HG03159 (cell line): ENCODE data around the gene HOXD3.

ENCODE experiments used
- ATAC-seq: cut with Tn5 transposase; IDR thresholded peaks from one replicate; pipeline ENCODE4 v1.9.1; 2021; ENCODE audit warnings: mild to moderate bottlenecking, moderate library complexity; ENCODE audit not compliant: unreplicated experiment

Gene HOXD3

DNA sequence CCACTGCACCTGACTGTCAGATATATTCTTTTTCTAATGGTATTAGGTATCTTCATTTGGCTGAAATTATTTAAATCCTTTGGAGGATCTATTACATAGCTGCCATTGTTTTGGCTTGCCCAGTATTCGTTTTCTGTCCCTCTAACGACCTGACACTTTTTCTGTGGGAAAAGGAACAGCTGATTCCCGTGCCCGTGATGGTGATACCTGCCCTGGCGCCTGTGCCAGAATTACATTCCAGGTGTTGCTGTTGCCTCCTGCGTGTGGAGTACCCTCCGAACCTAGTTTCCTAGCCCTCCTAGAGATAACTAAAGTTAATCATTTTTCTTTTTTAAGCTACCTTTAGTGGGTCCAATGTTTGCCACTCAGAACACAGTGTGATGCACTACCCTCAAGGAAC, 45.4 kb downstream of the HOXD3 start:
- no peak for ATAC-seq

DNA sequence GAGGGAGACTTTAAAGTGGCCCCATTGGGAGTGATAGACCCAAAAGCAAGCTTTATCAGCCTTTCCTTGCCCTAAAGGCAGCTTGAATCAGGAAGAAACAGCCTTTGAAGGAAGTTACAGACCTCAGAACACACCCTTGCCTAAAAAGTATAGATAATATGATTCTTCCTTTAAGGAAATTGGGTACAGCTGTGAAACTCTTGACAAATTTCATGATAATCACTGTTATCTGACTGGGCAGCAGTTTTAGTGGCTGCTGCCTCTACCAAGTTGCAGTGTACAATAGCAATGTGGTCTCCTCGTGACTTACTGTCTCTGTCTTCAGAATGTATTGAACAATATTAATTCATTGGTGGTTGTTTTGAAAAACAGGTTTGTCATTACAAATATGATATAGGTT, 48.0 kb downstream of the HOXD3 start:
- no peak for ATAC-seq

DNA sequence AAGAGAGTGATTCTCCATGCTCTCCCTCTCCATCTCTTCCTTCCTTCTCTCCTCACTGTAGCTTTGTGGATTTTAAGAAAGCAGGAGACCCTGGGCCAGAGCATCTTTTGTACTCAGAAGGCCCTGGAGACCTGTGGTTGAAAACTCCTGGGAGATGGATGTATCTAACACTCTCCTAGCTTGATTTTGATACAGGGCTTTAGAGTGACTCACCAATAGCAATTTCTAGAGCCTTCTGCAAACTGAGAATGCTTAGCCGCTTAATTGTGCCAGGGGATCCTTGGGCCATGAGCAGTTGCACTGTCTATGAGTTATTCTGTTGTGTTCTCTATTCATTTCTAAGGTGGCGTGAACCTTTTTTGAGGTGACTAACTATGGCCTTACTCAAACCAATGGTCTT, 49.0 kb downstream of the HOXD3 start:
- no peak for ATAC-seq

DNA sequence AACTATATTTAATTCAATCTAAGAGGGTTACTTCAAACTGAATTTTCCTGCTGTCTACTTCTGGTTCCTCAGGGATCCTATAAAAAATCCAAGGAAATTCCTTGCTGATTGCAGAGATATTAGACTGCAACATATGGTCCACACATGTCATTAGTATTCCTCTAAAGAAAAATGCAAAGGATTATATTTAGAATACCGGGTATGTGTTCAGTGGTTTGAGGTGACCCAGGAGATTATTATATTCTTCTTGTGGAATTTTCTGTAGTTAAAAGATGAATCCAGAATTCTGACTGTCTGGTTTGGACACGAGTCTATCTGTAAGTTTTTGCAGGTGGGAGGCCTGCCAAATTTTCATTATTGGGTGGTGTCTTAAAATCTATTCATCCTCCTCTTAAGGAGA, 49.6 kb downstream of the HOXD3 start:
- ATAC-seq: no peak

DNA sequence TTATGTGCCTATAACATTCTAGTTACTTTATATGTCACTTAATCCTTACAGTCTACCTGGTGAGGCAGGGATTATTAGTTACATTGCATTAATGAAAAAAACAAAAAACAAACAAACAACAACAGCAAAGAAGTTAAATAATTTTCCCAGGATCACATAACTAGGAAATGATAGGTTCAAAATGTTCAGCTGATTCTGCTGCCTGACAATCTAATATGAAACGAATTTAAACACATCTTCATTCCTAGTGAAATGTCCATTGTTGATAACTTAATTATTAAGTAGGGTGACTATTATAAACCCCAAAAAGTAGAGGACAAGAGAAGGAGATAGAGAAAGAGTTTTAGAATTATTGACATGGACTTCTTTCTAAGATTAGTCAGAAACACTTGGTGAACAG, 54.0 kb downstream of the HOXD3 start:
- no peak for ATAC-seq

DNA sequence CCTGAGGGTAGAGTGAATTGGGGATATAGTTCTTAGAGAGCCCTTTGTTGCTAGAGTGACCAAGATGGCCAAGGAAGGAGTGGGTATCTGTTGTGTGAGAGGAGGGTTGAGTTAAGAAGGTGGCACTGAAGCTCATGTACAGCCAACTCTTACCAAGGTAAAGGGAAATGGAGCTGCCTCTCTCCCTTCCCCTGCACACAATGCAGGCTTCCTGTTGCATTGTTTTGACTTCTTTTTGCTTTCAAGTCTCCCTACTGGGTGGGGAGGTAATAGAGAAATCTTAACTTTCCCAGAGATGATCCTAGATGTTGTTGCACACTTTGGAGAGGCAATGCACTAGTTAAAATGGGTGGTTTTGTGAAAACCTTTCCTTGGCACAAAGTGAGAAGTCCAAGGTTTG, 55.2 kb downstream of the HOXD3 start:
- ATAC-seq: no peak

DNA sequence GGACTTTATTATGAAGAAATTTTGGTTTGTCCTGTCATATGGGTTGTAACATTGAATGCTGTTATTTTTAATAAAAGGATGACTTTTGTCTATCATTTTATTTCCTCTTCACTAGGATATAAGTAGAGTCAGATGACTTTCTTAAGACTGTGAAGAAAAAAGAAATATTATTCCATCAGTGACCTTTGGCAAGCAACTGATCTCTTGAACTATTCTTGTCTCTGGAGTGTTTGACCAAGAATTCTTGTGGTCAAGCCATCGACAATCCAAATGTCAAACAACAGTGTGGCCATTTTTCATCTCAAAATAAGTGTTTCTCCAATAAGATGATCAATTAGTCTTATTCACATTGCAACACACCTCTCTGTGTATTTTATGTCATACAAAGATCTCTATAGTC, 56.3 kb downstream of the HOXD3 start:
- no peak for ATAC-seq
